Measurements from ENCODE around the gene TEAD2.
A peak's percentile ranks its signal among the peaks of the same experiment; 100 is the strongest.
"Not testable (repeated sequence)": the region's sequence is repeated elsewhere in the genome, so short reads cannot be mapped to it uniquely, and the experiment has no call there.

The TEAD2 gene

DNA sequence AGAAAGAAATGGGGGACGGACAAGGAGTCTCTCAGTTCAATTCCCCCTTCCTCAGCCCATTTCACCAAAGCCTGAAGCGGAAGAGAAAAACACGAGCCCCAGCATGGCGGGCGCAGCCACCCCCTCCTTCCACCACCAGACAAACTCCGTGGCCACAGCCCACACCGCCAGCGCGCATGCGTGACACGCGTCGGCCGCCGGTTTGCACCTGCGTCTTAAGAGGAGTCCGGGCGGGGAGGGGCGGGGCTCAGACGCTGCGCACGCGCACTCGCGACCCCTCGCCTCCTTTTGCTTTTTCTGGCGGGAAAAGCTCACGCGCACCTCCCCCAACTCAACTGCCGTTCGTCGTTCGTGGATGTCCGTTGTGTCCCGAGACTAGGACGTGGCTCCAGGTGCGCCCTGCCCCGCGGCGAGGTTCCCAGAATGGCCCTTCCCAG is 25.7 kb upstream of the TEAD2 start, which contains the start of gene KASH5:
KASH5 (plus strand) TSS at position 314 of the 437 bp plus-strand sequence. CDS start 2,635 bp downstream, outside the sequence.
- DNase-seq (ENCODE audit: low read depth in 2 of 2): peak; percentile 64 to 87

DNA sequence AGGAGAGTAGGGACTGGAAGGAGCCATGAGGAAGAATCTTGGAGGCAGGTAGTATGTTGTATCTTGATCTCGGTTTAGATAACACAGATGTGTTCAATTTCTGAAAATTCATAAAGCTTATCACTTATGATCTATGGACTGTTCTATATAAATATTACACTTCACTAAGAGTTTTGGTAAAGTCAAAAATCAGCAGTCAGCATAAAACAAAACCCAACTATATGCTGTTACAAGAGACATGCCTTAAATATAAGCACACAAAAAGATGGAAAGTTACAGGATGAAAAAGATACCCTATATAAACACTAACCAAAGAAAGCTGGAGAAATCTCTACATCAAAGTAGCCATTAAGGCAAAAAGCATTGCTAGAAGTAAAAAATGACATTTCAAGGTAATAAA is 21.4 kb upstream of the TEAD2 start:
- DNase-seq (ENCODE audit: low read depth in 2 of 2): no peak

DNA sequence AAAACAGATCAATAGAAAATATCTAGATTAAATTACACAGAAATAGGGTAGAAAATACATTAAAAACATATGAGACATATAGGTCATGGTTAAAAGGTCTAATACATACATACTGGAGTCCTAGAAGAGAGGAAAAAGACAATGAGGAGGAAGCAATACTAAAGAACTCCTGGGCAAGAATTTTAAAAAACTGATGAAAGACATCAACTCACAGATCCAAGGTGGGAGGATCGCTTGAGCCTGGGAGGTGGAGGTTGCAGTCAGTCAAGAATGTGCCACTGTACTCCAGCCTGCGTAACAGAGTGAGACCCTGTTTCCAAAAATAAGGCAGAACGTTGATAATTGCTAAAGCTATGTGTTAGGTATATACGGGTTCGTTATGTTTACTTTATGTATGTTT is 20.4 kb upstream of the TEAD2 start:
- no peak for DNase-seq (ENCODE audit: low read depth in 2 of 2)

DNA sequence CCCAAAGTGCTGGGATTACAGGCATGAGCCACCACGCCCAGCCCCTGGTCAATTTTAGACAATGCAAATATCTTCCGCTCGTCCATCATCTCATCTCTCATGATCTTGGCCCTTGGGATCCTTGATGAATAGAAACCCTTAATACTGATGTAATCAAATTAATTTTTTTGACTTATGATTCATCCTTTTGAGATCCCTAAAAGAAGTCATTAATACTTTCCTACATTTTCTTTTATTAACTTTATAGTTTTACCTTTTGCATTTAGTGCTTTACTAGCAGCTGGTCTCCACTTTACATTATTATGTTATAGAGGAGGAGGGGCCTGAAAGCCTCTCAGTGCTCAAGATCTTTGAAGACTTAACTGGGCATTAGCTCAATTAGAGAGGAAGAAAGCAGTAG is 18.2 kb upstream of the TEAD2 start:
- DNase-seq (ENCODE audit: low read depth in 2 of 2): no peak

DNA sequence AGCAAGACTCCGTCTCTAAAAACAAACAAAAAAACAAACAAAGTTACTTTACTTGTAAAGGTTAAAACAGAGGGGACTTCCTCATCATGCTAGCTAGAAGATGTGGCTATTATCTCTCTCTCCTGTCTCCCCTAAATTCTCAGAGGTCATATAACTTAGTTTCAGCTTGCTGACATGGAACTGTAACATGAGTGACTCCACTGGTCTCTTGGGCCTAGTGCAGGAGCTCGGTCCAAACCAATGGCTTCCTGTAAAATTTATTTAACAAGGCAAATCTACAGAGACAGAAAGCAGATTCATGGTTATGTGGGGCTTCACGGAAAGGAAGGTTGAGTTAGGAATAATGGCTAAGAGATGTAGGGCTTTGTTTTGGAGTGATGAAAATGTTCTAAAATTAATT is 16.3 kb upstream of the TEAD2 start:
- no peak for DNase-seq (ENCODE audit: low read depth in 2 of 2)

DNA sequence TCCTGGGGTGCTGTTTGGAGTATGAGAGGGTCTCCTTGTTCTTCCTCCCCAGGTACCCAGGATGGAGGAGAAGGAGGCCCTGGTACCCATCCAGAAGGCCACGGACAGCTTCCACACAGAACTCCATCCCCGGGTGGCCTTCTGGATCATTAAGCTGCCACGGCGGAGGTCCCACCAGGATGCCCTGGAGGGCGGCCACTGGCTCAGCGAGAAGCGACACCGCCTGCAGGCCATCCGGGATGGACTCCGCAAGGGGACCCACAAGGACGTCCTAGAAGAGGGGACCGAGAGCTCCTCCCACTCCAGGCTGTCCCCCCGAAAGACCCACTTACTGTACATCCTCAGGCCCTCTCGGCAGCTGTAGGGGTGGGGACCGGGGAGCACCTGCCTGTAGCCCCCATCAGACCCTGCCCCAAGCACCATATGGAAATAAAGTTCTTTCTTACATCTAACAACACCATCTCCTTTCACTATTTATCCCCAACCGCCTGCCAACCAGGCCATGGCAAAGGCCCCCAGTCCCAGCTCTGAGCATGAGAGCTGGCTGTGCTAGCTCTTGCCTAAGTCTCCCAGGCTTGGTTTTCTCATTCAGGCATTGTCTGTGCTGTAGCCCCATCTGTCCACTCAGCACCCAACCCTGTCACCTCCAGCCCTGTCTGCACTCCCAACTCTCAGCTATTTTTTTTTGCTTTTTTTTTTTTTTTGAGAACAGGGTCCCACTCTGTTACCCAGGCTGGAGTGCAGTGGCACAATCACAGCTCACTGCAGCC is 12.6 kb upstream of the TEAD2 start:
- no peak for DNase-seq (ENCODE audit: low read depth in 2 of 2)

DNA sequence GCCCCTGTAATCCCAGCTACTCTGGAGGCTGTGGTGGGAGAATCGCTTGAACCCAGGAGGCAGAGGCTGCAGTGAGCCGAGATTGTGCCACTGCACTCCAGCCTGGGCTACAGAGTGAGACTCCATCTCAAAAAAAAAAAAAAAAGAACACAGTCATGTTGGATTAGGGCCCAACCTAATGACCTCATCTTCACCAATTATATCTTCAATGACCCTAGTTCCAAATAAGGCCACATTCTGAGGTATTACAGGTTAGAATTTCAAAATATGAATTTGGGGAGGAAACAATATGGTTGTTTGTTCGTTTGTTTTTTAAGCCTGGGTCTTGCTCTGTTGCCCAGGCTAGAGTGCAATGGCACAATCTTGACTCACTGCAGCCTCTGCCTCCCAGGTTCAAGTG is 11.0 kb upstream of the TEAD2 start:
- not testable (repeated sequence) for DNase-seq (ENCODE audit: low read depth in 2 of 2)

DNA sequence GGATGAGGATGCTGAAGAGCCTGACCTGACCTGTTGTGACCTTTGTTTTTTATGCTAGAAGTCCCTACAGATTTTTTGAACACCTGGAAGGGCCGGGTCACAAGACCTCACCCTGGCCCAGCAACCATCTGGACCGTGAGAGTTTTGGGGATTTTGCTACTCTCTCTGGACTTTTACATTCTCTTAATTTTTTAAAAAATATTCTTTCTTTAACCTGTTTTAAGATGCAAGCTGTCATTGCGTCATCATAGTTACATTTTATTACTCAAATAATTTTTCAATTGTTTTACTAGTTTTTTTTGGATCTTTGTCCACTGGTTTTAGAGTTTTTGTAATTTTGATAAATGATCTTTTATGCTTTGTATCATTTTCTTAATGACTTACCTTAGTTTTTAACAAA is 9.0 kb upstream of the TEAD2 start:
- DNase-seq (ENCODE audit: low read depth in 2 of 2): no peak

DNA sequence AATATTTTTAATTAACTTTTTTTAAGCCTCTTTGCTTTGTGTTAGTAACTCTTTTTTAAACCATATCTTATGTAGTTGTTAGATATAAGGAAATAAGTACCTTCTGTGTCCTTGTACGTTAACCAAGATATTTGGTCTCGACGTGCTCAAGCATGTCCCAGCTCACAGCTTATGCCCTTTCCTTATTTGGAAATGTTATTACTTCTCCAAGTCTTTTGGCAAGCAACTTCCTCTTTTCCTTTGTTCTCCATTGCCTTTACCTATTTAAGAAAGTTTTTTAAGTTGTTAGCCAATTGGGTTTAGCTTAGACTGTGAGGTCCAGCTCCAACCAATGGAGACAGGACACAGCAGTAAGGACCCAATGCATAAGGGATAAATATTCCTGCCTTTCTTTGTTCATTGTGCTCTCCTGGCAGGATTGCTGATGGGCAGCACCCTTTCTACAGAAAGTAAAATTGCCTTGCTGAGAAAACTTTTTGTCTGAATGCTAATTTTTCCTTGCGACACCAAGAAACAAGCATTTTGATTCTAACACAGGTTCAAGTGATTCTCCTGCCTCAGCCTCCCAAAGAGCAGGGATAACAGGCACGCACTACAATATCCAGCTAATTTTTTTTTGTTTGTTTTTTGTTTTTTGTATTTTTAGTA is 6.6 kb upstream of the TEAD2 start:
- DNase-seq (ENCODE audit: low read depth in 2 of 2): no peak

DNA sequence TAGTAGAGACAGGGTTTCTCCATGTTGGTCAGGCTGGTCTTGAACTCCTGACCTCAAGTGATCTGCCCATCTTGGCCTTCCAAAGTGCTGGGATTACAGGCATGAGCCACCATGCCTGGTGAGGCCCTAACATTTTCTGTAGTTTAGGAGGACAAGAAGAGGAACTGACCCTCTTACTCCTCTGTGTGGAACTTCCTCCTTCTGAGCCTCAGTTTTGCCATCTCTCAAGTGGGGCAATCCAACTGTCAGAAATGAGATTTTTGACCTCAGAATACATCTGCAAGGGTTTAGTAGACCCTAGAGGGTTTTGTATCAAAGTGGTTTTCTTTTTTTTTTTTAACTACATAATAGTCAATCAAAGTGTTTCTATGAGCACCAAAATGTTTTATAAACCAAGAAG is 3.9 kb upstream of the TEAD2 start:
- no peak for DNase-seq (ENCODE audit: low read depth in 2 of 2)

DNA sequence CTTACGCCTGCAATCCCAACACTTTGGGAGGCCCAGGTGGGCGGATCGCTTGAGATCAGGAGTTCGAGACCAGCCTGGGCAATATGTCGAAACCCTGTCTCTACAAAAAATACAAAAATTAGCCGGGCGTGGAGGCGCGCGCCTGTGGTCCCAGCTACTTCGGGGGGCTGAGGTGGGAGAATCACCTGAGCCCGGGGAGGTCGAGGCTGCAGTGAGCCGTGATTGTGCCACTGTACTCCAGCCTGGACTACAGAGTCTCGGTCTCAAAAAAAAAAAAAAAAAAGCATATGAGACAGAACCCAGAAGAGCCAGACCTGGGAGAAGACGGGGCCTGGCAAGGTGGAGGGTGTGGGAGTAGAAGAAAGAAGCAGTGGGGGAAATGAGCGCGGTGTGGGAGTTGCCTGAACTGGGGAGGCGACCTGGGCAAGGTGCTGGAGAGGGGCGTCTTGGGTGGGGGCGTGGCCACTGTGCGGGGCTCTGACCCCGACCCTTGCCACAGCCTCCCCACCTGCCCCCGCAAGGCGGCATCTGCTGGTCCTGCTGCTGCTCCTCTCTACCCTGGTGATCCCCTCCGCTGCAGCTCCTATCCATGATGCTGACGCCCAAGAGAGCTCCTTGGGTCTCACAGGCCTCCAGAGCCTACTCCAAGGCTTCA is 2.0 kb upstream of the TEAD2 start:
- DNase-seq (ENCODE audit: low read depth in 2 of 2): no peak

DNA sequence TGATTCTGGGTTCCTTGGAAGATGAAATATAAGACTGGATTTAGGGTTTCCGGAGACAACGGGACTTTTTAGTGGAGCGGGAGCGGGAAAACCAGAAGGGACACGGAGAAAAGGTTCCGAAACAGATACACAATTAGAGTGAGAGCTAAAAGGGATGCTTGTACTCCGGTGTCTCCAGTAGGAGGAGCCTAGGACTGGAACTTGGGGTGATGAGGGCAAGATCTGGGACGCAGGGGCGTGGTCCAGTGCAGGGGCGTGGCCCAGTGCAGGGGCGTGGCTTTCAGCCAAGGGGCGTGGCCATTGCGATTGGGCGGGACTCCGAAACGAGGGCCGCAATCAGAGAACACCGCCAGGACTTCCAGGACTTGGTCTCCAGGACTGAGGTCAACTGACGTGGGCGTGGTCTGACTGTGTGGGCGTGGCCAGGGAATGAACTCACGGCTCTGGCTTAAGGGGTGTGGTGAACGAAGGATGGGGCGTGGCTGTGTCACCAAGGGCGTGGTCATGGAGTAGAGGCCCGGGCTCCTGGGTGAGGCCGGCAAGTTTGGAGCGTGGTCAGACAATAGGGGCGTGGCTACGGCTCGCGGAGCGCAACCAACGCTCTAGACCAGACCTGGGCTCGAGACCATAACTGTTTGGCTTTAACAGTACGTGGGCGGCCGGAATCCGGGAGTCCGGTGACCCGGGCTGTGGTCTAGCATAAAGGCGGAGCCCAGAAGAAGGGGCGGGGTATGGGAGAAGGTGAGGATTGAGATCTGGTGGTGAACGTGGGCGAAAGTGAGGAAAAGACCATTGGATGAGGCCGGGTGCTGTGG is 1.3 kb upstream of the TEAD2 start, which contains the start of gene DKKL1:
DKKL1 (plus strand) TSS at position 610 of the 815 bp plus-strand sequence; CDS start at position 732, 122 bp downstream.
- DNase-seq (ENCODE audit: low read depth in 2 of 2): peak in 1 of 2 donors; percentile 24

DNA sequence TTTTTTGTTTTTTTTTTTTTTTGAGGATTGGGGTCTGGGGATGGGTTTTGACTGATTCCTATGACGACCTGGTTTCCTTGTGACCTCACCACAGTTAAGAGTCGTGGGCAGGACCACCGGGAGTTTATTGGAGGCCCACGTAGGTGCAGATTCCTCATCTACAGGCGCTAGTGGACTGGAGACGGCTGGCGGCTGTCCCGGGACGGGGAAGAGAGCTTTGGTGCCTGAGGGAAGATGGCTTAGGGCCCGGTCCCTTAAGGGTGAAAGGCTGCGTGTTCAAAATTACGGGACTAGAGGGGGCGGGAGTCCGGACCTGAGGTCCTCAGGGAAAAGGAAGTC is 682 bp upstream of the TEAD2 start:
- DNase-seq (ENCODE audit: low read depth in 2 of 2): no peak

DNA sequence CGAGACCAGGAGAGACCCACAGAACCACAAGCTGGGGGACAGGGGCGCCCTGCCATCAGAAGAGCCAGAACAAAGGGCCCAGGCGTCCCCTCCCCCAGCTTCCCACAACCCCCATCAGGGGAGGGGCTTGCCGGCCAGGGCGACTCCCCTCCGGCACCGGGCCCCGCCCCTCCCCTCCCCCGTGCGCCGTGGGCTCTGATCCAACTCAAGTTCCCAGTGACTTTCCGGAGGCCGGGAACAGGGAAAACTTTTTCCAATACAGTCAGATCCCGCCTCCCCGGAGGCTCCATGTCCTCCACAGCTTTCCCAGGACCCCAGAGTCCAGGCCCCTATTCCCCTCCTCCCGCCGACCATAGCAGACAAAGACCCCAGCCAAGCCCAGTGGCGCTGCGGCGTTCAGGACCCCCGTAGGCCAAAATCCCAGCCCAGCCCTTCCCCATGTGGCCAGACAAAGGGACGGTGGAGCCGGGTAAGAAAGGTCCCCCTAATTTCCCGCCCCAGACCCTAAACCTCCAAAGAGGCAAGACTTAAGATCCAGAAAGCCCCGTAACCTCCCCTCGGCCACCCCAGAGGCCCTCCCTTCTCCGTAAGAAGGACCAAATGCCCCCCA is 673 bp downstream of the TEAD2 start:
- no peak for DNase-seq (ENCODE audit: low read depth in 2 of 2)

DNA sequence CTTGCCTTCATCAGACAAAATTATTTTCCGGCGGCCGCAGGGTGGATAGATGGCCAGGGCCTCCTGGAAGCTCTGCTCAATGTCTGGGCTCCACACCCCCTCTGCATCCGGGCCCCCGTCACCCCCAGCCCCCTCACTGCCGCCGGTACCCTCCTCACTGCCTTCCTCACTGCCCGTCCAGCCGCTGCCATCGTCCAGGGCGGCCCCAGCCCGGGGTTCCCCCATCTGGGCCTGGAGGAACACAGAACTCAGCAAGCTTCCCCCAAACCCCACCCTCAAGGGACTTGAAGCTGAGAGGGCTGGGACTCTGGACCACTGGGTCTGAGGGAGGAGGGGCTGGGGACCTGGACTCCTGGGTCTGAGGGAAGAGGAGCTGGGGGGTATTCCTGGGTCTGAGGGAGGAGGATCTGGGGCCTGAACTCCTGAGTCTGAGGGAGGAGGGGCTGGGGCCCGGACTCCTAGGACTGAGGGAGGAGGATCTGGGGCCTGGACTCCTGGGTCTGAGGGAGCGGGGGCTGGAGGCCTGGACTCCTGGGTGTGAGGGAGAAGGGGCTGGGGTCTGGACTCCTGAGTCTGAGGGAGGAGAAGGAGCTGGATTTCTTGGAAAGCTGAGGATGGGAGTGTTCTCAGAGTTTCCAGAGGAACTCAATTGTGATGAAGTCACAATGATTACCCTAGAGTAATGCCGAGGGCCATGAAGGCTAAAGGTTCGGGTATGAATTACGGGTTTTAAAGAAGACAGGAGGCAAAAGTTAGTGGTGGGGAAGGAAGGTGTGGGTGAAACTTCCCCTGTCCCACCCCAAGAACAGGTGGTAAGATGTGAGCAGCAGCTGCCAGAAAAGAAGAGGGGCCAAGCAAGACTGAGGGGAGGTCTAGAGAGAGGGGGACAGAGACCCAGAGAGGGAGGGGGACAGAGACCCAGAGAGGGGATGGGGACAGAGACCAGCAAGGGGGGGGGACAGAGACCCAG is 2.1 kb downstream of the TEAD2 start:
- no peak for DNase-seq (ENCODE audit: low read depth in 2 of 2)

DNA sequence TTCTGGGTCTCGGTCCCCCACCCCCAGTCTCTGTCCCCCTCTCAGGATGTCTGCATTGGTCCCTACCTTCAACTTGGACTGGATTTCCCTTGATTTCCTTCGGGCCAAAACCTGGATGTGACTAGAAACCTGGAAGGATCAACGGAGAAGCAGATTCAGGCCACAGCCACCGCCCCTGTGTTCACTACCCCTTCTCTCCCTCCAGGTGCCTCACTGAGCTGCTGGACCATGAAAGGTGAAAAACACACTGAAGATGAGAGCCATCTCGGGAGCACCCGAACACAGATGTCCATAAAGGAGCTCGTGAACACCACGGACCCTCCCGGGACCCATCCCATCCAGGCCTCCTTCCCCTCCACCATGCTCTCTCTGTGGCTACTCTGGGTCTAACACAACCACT is 5.0 kb downstream of the TEAD2 start:
- DNase-seq (ENCODE audit: low read depth in 2 of 2): no peak

DNA sequence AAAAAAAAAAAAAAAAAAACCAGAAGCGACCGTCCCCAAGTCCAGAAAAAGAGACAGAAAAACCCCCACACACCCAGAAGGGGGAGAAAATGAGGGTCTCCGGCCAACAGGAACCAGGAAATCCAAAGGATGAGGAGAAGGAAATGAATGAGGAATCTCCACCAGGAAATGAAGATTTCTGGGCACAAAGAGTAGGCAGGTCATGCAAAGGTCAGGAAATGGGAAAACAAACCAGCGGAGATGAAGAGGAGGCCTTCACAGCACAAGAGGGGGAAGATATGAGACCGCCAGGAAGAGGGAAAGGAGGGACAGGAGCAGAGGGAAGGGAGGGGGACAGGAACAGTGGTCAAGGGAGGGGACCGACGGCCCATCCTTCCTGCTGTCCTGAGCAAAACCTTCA is 5.8 kb downstream of the TEAD2 start:
- DNase-seq (ENCODE audit: low read depth in 2 of 2): no peak

DNA sequence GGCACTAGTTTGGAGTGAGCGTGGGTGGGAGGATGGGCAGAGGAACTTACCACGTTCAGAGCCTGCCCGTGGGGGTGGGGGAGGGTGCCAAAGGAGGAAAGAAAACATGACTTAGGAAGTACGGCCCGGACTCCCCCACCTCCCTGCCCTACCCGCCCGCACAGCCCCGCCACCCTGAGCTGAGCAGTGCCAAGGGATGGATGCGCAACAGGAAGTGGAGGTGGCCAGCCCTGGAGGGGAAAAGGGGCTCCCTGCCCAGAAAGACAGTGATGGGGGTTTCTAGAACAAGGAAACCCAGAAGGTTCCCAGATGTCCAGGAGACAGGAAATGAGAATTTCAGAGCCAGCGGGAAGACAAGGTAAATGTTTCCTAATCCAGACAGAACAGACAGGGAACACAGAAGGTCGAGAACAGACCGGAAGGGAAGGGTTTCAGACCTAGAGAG is 6.3 kb downstream of the TEAD2 start:
- no peak for DNase-seq (ENCODE audit: low read depth in 2 of 2)

DNA sequence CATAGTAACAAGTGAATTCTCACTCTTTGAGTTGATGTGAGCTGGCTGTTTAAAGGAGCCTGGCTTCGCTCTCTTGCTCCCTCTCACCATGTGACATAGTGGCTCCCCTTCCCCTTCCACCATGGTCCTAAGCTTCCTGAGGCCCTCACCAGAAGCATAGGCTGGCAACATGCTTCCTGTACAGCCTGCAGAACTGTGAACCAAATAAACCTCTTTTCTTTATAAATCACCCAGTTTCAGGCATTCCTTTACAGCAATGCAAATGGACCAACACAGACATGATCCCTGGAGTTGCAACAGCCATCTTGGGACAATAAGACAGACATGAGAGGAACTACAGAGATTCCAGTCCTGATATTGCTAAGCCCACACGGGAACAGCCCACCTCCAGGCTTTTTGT is 12.6 kb downstream of the TEAD2 start:
- no peak for DNase-seq (ENCODE audit: low read depth in 2 of 2)
